K562 (cell line): ENCODE results near the gene DNAJC17. TPM values are rescaled to one million over a fixed set of nuclear protein-coding genes. Genes with fewer than 3 reads are reported as not detected.

Experiments
- CREB1 ChIP-seq, 2 experiments: sonication (generic) in 1 of 2; formaldehyde crosslinking in 1 of 2; IDR thresholded peaks; 2 replicates each; pipeline versions ENCODE4 v1.6.1 to v1.8.0; 2012 to 2022; ENCODE audit warnings: inconsistent platforms in 1 of 2, mild to moderate bottlenecking in 1 of 2, missing genetic modification reagents in 1 of 2, moderate library complexity in 1 of 2
- DPF2 ChIP-seq: fragments of 450-650 bp; IDR thresholded peaks from 2 replicates; pipeline ENCODE4 v1.6.1; 2016
- IRF2 ChIP-seq: sonication (generic); formaldehyde crosslinking; IDR thresholded peaks from 2 replicates; pipeline ENCODE4 v1.8.1; 2022; ENCODE audit warnings: mild to moderate bottlenecking, missing genetic modification reagents
- MAFK ChIP-seq: IDR thresholded peaks from 2 replicates; pipeline ENCODE4 v1.6.1; 2011; ENCODE audit warnings: low read length, improper control_type of control experiment
- TBP ChIP-seq: optimal IDR thresholded peaks from 2 replicates; pipeline ENCODE3; 2011; ENCODE audit warnings: low read depth, low read length, improper control_type of control experiment
- ZNF184 ChIP-seq: sonication (generic); formaldehyde crosslinking; IDR thresholded peaks from 2 replicates; pipeline ENCODE4 v1.5.0; 2020; ENCODE audit warnings: missing genetic modification reagents
- polyA plus RNA-seq, 8 experiments: library from polyadenylated mRNA; depleted of rRNA in 4 of 8; stranded (reverse) in 5 of 8; unstranded in 3 of 8; fragments of >200 nt; fragmentation: Nextera tagmentation in 2 of 8; fragmentation: Illumina TruSeq in 1 of 8; extraction: Ambion mirVana in 2 of 8; extraction: Trizol in 1 of 8; gene quantifications; 2 replicates each; pipeline versions ENCODE4 v1.2.1 to v1.2.3, GENCODE V29; 2011 to 2014; ENCODE audit warnings: inconsistent platforms in 1 of 8, missing spikeins in 1 of 8
- total RNA-seq, 7 experiments: library from RNA; depleted of rRNA in 6 of 7; stranded (reverse); fragments of >200 nt in 6 of 7; fragmentation: Illumina TruSeq in 2 of 7; extraction: Trizol in 2 of 7; gene quantifications; 2 replicates each; pipeline versions ENCODE4 v1.2.1 to v1.2.3, GENCODE V29; 2011 to 2021; ENCODE audit warnings: low replicate concordance in 1 of 7
- TF ChIP-seq, protein P1 (sequence below): IDR thresholded peaks from 2 replicates; pipeline ENCODE4 v1.6.1; 2016; ENCODE audit warnings: missing genetic modification characterization, missing compliant biosample characterization
- TF ChIP-seq, protein P2 (sequence below): fragments of 200-800 bp; sonication (Bioruptor generic); IDR thresholded peaks from 2 replicates; pipeline ENCODE4 v1.6.1; 2017; ENCODE audit warnings: missing genetic modification characterization, missing compliant biosample characterization
- TF ChIP-seq, protein P3 (sequence below), 2 experiments: IDR thresholded peaks; 2 replicates each; pipeline ENCODE4 v1.6.1; 2011; ENCODE audit warnings: borderline replicate concordance in 1 of 2, control low read depth in 1 of 2, low read depth in 1 of 2, low read length in 1 of 2, mild to moderate bottlenecking in 1 of 2, mixed read lengths in 1 of 2, moderate library complexity in 1 of 2; ENCODE audit not compliant: insufficient read depth in 1 of 2, insufficient read length in 1 of 2, poor library complexity in 1 of 2, severe bottlenecking in 1 of 2; ENCODE audit errors: extremely low read depth in 1 of 2
- TF ChIP-seq, protein P4 (sequence below), 2 experiments: fragments of 150-350 bp in 1 of 2; IDR thresholded peaks; 2 replicates each; pipeline ENCODE4 v1.6.1; 2012 to 2016; ENCODE audit warnings: low read depth in 2 of 2, low read length in 2 of 2, mild to moderate bottlenecking in 1 of 2, moderate library complexity in 1 of 2
- TF ChIP-seq, protein P5 (sequence below): fragments of 250-450 bp; sonication (Bioruptor Pico); IDR thresholded peaks from 2 replicates; pipeline ENCODE4 v1.8.0; 2021; ENCODE audit warnings: moderate library complexity, mild to moderate bottlenecking, inconsistent platforms
- TF ChIP-seq, protein P6 (sequence below), 2 experiments: IDR thresholded peaks in 1 of 2; conservative IDR thresholded peaks in 1 of 2; 2 replicates each; pipeline ENCODE4 v1.6.1; 2016; ENCODE audit warnings: low read depth in 2 of 2, mild to moderate bottlenecking in 1 of 2, missing compliant biosample characterization in 1 of 2, missing genetic modification characterization in 1 of 2, moderate library complexity in 1 of 2
- TF ChIP-seq, protein P7 (sequence below): sonication (generic); formaldehyde crosslinking; IDR thresholded peaks from 2 replicates; pipeline ENCODE4 v1.9.0; 2022; ENCODE audit warnings: mild to moderate bottlenecking, missing genetic modification reagents

The DNAJC17 gene
- total and polyA plus RNA-seq, 9 of the 15 experiments (the other 6 are each of a cell fraction or from before 2014, with no cell fraction given): 2.4 to 79.4 (median 44.2) TPM

DNA sequence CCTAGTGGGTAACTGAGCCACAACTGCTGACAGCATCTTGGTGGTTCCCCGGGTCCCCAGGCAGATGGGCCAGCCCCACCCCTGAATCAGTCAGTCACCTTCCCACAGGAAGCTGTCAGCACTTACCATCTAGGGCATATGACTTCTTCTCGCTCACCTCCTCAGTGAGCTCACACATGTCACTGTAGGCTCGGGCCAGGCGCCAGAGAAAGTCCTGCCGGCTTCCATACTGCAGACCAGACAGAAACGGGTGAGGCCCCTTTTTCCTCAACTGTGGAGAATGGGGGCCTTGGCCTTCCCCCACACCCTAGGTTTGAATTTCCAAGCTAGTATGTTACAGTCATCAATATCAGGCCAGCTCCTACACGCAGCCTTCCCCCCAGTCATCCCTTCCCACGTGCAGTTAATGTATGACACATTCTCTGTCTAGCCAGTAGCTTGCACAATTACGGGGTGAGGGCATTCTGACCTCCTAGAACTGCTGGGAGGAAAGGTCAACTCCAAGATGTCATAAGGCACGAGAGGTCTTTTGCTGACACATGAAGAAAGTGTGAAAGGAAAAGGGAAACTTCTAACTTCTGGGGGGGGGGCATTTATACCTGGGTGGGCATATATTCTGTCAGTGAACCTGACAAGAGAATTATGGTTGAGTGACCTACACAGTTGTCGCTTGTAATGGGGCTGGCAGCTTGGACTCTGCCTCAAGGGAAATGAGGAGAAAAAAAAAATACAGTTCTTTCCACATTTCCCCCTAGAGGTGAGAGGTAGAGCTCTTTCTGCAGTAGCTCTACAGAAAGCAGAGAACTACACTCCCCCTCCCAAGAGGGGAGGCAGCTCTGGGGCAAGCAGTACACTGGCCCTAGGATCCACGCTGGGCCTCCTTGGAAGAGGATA, 63.1 kb downstream of the DNAJC17 start (continued):
- TF ChIP-seq, protein P1, sequence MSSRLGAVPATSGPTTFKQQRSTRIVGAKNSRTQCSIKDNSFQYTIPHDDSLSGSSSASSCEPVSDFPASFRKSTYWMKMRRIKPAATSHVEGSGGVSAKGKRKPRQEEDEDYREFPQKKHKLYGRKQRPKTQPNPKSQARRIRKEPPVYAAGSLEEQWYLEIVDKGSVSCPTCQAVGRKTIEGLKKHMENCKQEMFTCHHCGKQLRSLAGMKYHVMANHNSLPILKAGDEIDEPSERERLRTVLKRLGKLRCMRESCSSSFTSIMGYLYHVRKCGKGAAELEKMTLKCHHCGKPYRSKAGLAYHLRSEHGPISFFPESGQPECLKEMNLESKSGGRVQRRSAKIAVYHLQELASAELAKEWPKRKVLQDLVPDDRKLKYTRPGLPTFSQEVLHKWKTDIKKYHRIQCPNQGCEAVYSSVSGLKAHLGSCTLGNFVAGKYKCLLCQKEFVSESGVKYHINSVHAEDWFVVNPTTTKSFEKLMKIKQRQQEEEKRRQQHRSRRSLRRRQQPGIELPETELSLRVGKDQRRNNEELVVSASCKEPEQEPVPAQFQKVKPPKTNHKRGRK: no peak
- peak; percentile 61 for TF ChIP-seq MAFK
- TF ChIP-seq, protein P2, sequence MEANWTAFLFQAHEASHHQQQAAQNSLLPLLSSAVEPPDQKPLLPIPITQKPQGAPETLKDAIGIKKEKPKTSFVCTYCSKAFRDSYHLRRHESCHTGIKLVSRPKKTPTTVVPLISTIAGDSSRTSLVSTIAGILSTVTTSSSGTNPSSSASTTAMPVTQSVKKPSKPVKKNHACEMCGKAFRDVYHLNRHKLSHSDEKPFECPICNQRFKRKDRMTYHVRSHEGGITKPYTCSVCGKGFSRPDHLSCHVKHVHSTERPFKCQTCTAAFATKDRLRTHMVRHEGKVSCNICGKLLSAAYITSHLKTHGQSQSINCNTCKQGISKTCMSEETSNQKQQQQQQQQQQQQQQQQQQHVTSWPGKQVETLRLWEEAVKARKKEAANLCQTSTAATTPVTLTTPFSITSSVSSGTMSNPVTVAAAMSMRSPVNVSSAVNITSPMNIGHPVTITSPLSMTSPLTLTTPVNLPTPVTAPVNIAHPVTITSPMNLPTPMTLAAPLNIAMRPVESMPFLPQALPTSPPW (CRISPR knock-in tag): no peak
- no peak for TF ChIP-seq CREB1 (IDR thresholded peaks at IDR 0.05)
- TF ChIP-seq CREB1 (CRISPR knock-in tag; IDR thresholded peaks at IDR 0.05): no peak
- TF ChIP-seq TBP: no peak
- TF ChIP-seq, protein P3, sequence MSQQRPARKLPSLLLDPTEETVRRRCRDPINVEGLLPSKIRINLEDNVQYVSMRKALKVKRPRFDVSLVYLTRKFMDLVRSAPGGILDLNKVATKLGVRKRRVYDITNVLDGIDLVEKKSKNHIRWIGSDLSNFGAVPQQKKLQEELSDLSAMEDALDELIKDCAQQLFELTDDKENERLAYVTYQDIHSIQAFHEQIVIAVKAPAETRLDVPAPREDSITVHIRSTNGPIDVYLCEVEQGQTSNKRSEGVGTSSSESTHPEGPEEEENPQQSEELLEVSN (IDR thresholded peaks at IDR 0.05; ENCODE audit: borderline replicate concordance in 1 of 2, extremely low read depth in 1 of 2, insufficient read depth in 1 of 2, insufficient read length in 1 of 2, low read depth in 1 of 2, low read length in 1 of 2, poor library complexity in 1 of 2, severe bottlenecking in 1 of 2): peak in 1 of 2 experiments; percentile 37
- TF ChIP-seq DPF2: 0 out of 2 replicates have a peak, but pooled peaks have one; percentile 35
- TF ChIP-seq, protein P4, sequence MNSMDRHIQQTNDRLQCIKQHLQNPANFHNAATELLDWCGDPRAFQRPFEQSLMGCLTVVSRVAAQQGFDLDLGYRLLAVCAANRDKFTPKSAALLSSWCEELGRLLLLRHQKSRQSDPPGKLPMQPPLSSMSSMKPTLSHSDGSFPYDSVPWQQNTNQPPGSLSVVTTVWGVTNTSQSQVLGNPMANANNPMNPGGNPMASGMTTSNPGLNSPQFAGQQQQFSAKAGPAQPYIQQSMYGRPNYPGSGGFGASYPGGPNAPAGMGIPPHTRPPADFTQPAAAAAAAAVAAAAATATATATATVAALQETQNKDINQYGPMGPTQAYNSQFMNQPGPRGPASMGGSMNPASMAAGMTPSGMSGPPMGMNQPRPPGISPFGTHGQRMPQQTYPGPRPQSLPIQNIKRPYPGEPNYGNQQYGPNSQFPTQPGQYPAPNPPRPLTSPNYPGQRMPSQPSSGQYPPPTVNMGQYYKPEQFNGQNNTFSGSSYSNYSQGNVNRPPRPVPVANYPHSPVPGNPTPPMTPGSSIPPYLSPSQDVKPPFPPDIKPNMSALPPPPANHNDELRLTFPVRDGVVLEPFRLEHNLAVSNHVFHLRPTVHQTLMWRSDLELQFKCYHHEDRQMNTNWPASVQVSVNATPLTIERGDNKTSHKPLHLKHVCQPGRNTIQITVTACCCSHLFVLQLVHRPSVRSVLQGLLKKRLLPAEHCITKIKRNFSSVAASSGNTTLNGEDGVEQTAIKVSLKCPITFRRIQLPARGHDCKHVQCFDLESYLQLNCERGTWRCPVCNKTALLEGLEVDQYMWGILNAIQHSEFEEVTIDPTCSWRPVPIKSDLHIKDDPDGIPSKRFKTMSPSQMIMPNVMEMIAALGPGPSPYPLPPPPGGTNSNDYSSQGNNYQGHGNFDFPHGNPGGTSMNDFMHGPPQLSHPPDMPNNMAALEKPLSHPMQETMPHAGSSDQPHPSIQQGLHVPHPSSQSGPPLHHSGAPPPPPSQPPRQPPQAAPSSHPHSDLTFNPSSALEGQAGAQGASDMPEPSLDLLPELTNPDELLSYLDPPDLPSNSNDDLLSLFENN (IDR thresholded peaks at IDR 0.05; ENCODE audit: low read depth in 2 of 2, low read length in 2 of 2): no peak
- TF ChIP-seq IRF2 (CRISPR knock-in tag): no peak
- TF ChIP-seq, protein P5, sequence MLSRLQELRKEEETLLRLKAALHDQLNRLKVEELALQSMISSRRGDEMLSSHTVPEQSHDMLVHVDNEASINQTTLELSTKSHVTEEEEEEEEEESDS: no peak
- no peak for TF ChIP-seq ZNF184 (CRISPR knock-in tag)
- TF ChIP-seq, protein P6, sequence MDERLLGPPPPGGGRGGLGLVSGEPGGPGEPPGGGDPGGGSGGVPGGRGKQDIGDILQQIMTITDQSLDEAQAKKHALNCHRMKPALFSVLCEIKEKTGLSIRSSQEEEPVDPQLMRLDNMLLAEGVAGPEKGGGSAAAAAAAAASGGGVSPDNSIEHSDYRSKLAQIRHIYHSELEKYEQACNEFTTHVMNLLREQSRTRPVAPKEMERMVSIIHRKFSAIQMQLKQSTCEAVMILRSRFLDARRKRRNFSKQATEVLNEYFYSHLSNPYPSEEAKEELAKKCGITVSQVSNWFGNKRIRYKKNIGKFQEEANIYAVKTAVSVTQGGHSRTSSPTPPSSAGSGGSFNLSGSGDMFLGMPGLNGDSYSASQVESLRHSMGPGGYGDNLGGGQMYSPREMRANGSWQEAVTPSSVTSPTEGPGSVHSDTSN (CRISPR knock-in tag; IDR thresholded peaks at IDR 0.05; ENCODE audit: low read depth): no peak
- TF ChIP-seq, protein P6 (tag; conservative IDR thresholded peaks at IDR 0.05; ENCODE audit: low read depth): no peak
- TF ChIP-seq, protein P7, sequence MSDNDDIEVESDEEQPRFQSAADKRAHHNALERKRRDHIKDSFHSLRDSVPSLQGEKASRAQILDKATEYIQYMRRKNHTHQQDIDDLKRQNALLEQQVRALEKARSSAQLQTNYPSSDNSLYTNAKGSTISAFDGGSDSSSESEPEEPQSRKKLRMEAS (CRISPR knock-in tag): peak; percentile 79
